ENCODE results near the gene ALPG.
"Not testable (repeated sequence)": the region's sequence is repeated elsewhere in the genome, so short reads cannot be mapped to it uniquely, and the experiment has no call there.

- TF ChIP-seq POLR2AphosphoS5 (IDR thresholded peaks at IDR 0.05; ENCODE audit: borderline replicate concordance, low read depth, low read length); EZH2 (IDR thresholded peaks at IDR 0.05): not testable (repeated sequence)
Observed at GRCh38 chr2:232394431-232394830, 12.2 kb upstream of the ALPG start.

All from SK-N-MC (cell line).